ENCODE data around the gene HPS1.

- TF ChIP-seq ZNF660 (tag by site-specific recombination; IDR thresholded peaks at IDR 0.05) (no peak), ZNF184 (tag by site-specific recombination; IDR thresholded peaks at IDR 0.05) (no peak), ZBTB21 (tag by site-specific recombination; IDR thresholded peaks at IDR 0.05) (no peak), CTCF (tag by site-specific recombination; IDR thresholded peaks at IDR 0.05) (no peak), ZNF548 (tag by site-specific recombination; IDR thresholded peaks at IDR 0.05) (no peak), ZBTB48 (tag by site-specific recombination; IDR thresholded peaks at IDR 0.05) (no peak), ZNF510 (tag by site-specific recombination; IDR thresholded peaks at IDR 0.05; ENCODE audit: insufficient replicate concordance) (no peak), ZNF223 (tag by site-specific recombination; IDR thresholded peaks at IDR 0.05) (no peak)
Observed at GRCh38 chr10:98417481-98417959, 29.2 kb downstream of the HPS1 start.

Data from HEK293 (cell line).